ENCODE data around the gene ZBTB16. TPM values are rescaled to one million over a fixed set of nuclear protein-coding genes. Genes with fewer than 3 reads are reported as not detected.

The ZBTB16 gene
- total RNA-seq, 1 donor from 2014 or later = 0.54 TPM

- no peaks in the 10 kb centered on the region for H3K9me3 Mint-ChIP-seq (ENCODE audit: unreplicated experiment)
- H3K4me3 Mint-ChIP-seq (ENCODE audit: unreplicated experiment) = no peak overlapping the region
- no peak for TF ChIP-seq CTCF (IDR thresholded peaks at IDR 0.05; ENCODE audit: unreplicated experiment)
- peaks cover 6% of the 10 kb centered on the region for H3K27me3 Mint-ChIP-seq (ENCODE audit: unreplicated experiment)
- H3K4me1 Mint-ChIP-seq (ENCODE audit: unreplicated experiment) = peaks cover 2% of the 10 kb centered on the region
- H3K36me3 Mint-ChIP-seq (ENCODE audit: low read depth, unreplicated experiment) = no peaks in the 10 kb centered on the region
- DNase-seq (ENCODE audit: low spot score) = no peak
- no peak overlapping the region for H3K27ac Mint-ChIP-seq (ENCODE audit: unreplicated experiment)
These were observed 43.7 kb downstream of the ZBTB16 start for GRCh38 chr11:114102993-114103896.

- H3K27me3 Mint-ChIP-seq (ENCODE audit: unreplicated experiment) = peaks cover 7% of the 10 kb centered on the region
- DNase-seq (ENCODE audit: low spot score) = no peak
- H3K4me1 Mint-ChIP-seq (ENCODE audit: unreplicated experiment) = peaks cover 13% of the 10 kb centered on the region
- H3K4me3 Mint-ChIP-seq (ENCODE audit: unreplicated experiment) = no peak overlapping the region
- TF ChIP-seq CTCF (IDR thresholded peaks at IDR 0.05; ENCODE audit: unreplicated experiment) = no peak
- H3K36me3 Mint-ChIP-seq (ENCODE audit: low read depth, unreplicated experiment) = no peaks in the 10 kb centered on the region
- no peaks in the 10 kb centered on the region for H3K9me3 Mint-ChIP-seq (ENCODE audit: unreplicated experiment)
- H3K27ac Mint-ChIP-seq (ENCODE audit: unreplicated experiment) = no peak overlapping the region
These were observed 46.1 kb downstream of the ZBTB16 start for GRCh38 chr11:114105611-114106010.

GRCh38 chr11:114106047-114106446 lies 46.5 kb downstream of the ZBTB16 start:
- no peak for TF ChIP-seq CTCF (IDR thresholded peaks at IDR 0.05; ENCODE audit: unreplicated experiment)
- Mint-ChIP-seq H3K4me1 (ENCODE audit: unreplicated experiment) (peaks cover 13% of the 10 kb centered on the region), H3K36me3 (ENCODE audit: low read depth, unreplicated experiment) (no peaks in the 10 kb centered on the region)

GRCh38 chr11:114106986-114107385 lies 47.5 kb downstream of the ZBTB16 start:
- H3K27me3 Mint-ChIP-seq (ENCODE audit: unreplicated experiment) = peaks cover 7% of the 10 kb centered on the region
- no peaks in the 10 kb centered on the region for H3K9me3 Mint-ChIP-seq (ENCODE audit: unreplicated experiment)
- H3K4me3 Mint-ChIP-seq (ENCODE audit: unreplicated experiment) = no peak overlapping the region
- no peaks in the 10 kb centered on the region for H3K36me3 Mint-ChIP-seq (ENCODE audit: low read depth, unreplicated experiment)
- no peak overlapping the region for H3K27ac Mint-ChIP-seq (ENCODE audit: unreplicated experiment)
- no peak for TF ChIP-seq CTCF (IDR thresholded peaks at IDR 0.05; ENCODE audit: unreplicated experiment)
- H3K4me1 Mint-ChIP-seq (ENCODE audit: unreplicated experiment) = peaks cover 20% of the 10 kb centered on the region
- no peak for DNase-seq (ENCODE audit: low spot score)

More at GRCh38 chr11:114106047-114106446, 46.5 kb downstream of the ZBTB16 start:
- H3K27ac Mint-ChIP-seq (ENCODE audit: unreplicated experiment) = no peak overlapping the region
- no peak for DNase-seq (ENCODE audit: low spot score)
- H3K9me3 Mint-ChIP-seq (ENCODE audit: unreplicated experiment) = no peaks in the 10 kb centered on the region
- peaks cover 7% of the 10 kb centered on the region for H3K27me3 Mint-ChIP-seq (ENCODE audit: unreplicated experiment)
- H3K4me3 Mint-ChIP-seq (ENCODE audit: unreplicated experiment) = no peak overlapping the region

Data from endothelial cell (in vitro differentiated cells).